ENCODE results near the gene PHAF1. TPM values are rescaled to one million over a fixed set of nuclear protein-coding genes. Genes with fewer than 3 reads are reported as not detected.

Gene PHAF1
- total and polyA plus RNA-seq, 2 of the 13 experiments (the other 11 are each of a cell fraction or from before 2014, with no cell fraction given), result 48.3 to 174 TPM

- CTCF ChIA-PET (ENCODE audit: low intra/inter-chr PET ratio, low total read pairs), result no interaction called here
- WGBS (ENCODE audit: low lambda C conversion rate), result 87% methylated on average over 12 of the region's 12 CpGs
- H3K4me3 ChIP-seq (replicated peaks in 1 of 3; ENCODE audit: insufficient read depth in 1 of 3, low read depth in 2 of 3, low read length in 3 of 3), result no peak overlapping the region
- no peaks in the 10 kb centered on the region; a peak in 1 of 5 replicates for H3K36me3 ChIP-seq (replicated peaks in 1 of 2; ENCODE audit: control insufficient read depth in 1 of 2, insufficient read depth in 2 of 2, low read length in 2 of 2)
- no peak overlapping the region for H3K27ac ChIP-seq (ENCODE audit: extremely low read length, insufficient read depth, low read length)
- no peak overlapping the region for H3K4me2 ChIP-seq (ENCODE audit: low read depth, low read length)
- no peak for DNase-seq (ENCODE audit: low spot score)
- no peak overlapping the region for H3K9ac ChIP-seq (ENCODE audit: insufficient read depth, low read depth, low read length)
- intact Hi-C loops (cut with micrococcal nuclease; ENCODE audit: unreplicated experiment) (no loop called here), in situ Hi-C loops (cut with HindIII; ENCODE audit: extremely low pct_ligation_motif_present, low pct_unique_long_range_greater_than_20kb) (no loop called here)
- no peaks in the 10 kb centered on the region for H3K27me3 ChIP-seq (ENCODE audit: control insufficient read depth in 1 of 2, insufficient read depth in 2 of 2, low read length in 2 of 2)
- POLR2A ChIA-PET, result interaction anchor here (2.0 kb wide), 1 partner anchor 16 kb away, joined by 11 read pairs; no protein-coding TSS in a partner anchor
- ATAC-seq, result no peak
- H3K4me1 ChIP-seq (ENCODE audit: insufficient read depth, low read length), result peaks cover 47% of the 10 kb centered on the region
- BruUV-seq (replicated peaks), result no TSS peak
- H2AFZ ChIP-seq (ENCODE audit: low read length), result no peak overlapping the region
- no peaks in the 10 kb centered on the region for H3K9me3 ChIP-seq (ENCODE audit: low read length)
- no peaks in the 10 kb centered on the region; the same call in 1 of the 2 replicates for H4K20me1 ChIP-seq (ENCODE audit: insufficient read depth, low read length)
- no peak for TF ChIP-seq ZNF883 (CRISPR knock-in tag; IDR thresholded peaks at IDR 0.05; ENCODE audit: not compliant biosample characterization)
- TF ChIP-seq ZNF598 (CRISPR knock-in tag; IDR thresholded peaks at IDR 0.05; ENCODE audit: borderline replicate concordance), result no peak
- TF ChIP-seq HOXA7 (CRISPR knock-in tag; IDR thresholded peaks at IDR 0.05), result no peak
- TF ChIP-seq ZNF367 (CRISPR knock-in tag; IDR thresholded peaks at IDR 0.05; ENCODE audit: borderline replicate concordance), result no peak
- TF ChIP-seq AGO2 (optimal IDR thresholded peaks at IDR 0.05; ENCODE audit: low read depth, low read length), result peak; percentile 42
- no peak for TF ChIP-seq ZNF382 (CRISPR knock-in tag; IDR thresholded peaks at IDR 0.05; ENCODE audit: borderline replicate concordance)
- H3K79me2 ChIP-seq (ENCODE audit: insufficient read depth, low read length), result no peaks in the 10 kb centered on the region
- no peak for FAIRE-seq
Observed at GRCh38 chr16:67176662-67177061, 66.9 kb downstream of the PHAF1 start.

GRCh38 chr16:67177743-67178699 is 68.3 kb downstream of the PHAF1 start:
- peak overlapping the region; percentile 77 for H3K4me2 ChIP-seq (ENCODE audit: low read depth, low read length)
- no peak for FAIRE-seq
- no peak overlapping the region for H3K27ac ChIP-seq (ENCODE audit: extremely low read length, insufficient read depth, low read length)
- ChIA-PET CTCF (ENCODE audit: low intra/inter-chr PET ratio, low total read pairs) (no interaction called here), POLR2A (interaction anchor here (2.0 kb wide), 1 partner anchor 17 kb away, joined by 11 read pairs; no protein-coding TSS in a partner anchor)
- H3K4me1 ChIP-seq (ENCODE audit: insufficient read depth, low read length), result peaks cover 47% of the 10 kb centered on the region
- peak overlapping the region; percentile 46 to 73 (median 67) for H3K4me3 ChIP-seq (replicated peaks in 1 of 3; ENCODE audit: insufficient read depth in 1 of 3, low read depth in 2 of 3, low read length in 3 of 3)
- 16% methylated on average over 26 of the region's 73 CpGs for WGBS (ENCODE audit: low lambda C conversion rate)
- BruUV-seq (replicated peaks), result no TSS peak
- in situ Hi-C loops (cut with HindIII; ENCODE audit: extremely low pct_ligation_motif_present, low pct_unique_long_range_greater_than_20kb) (no loop called here), intact Hi-C loops (cut with micrococcal nuclease; ENCODE audit: unreplicated experiment) (no loop called here)
- no peaks in the 10 kb centered on the region for H3K27me3 ChIP-seq (ENCODE audit: control insufficient read depth in 1 of 2, insufficient read depth in 2 of 2, low read length in 2 of 2)
- H3K9me3 ChIP-seq (ENCODE audit: low read length), result no peaks in the 10 kb centered on the region
- peak; percentile 65 for DNase-seq (ENCODE audit: low spot score)
- no peaks in the 10 kb centered on the region; a peak in 1 of 5 replicates for H3K36me3 ChIP-seq (replicated peaks in 1 of 2; ENCODE audit: control insufficient read depth in 1 of 2, insufficient read depth in 2 of 2, low read length in 2 of 2)
- H2AFZ ChIP-seq (ENCODE audit: low read length), result no peak overlapping the region
- no peaks in the 10 kb centered on the region for H3K79me2 ChIP-seq (ENCODE audit: insufficient read depth, low read length)
- H4K20me1 ChIP-seq (ENCODE audit: insufficient read depth, low read length), result no peaks in the 10 kb centered on the region; the same call in 1 of the 2 replicates
- ATAC-seq, result peak; percentile 71
- H3K9ac ChIP-seq (ENCODE audit: insufficient read depth, low read depth, low read length), result peak overlapping the region; percentile 36
- TF ChIP-seq LCORL (IDR thresholded peaks at IDR 0.05) (no peak), LCORL (CRISPR knock-in tag; IDR thresholded peaks at IDR 0.05) (peak; percentile 84; the same call in 1 of the 2 replicates), HOXD1 (CRISPR knock-in tag; IDR thresholded peaks at IDR 0.05) (0 out of 2 replicates have a peak, but pooled peaks have one; percentile 46), ZBTB33 (CRISPR knock-in tag; IDR thresholded peaks at IDR 0.05) (peak; percentile 50; the same call in 1 of the 2 replicates), NR0B2 (CRISPR knock-in tag; IDR thresholded peaks at IDR 0.05) (peak; percentile 76)

Measured in HepG2 (cell line).